ENCODE results near the gene JAKMIP3. TPM values are rescaled to one million over a fixed set of nuclear protein-coding genes. Genes with fewer than 3 reads are reported as not detected.

The JAKMIP3 gene
- total RNA-seq, 1 experiment from 2014 or later = 1.0 TPM

DNA sequence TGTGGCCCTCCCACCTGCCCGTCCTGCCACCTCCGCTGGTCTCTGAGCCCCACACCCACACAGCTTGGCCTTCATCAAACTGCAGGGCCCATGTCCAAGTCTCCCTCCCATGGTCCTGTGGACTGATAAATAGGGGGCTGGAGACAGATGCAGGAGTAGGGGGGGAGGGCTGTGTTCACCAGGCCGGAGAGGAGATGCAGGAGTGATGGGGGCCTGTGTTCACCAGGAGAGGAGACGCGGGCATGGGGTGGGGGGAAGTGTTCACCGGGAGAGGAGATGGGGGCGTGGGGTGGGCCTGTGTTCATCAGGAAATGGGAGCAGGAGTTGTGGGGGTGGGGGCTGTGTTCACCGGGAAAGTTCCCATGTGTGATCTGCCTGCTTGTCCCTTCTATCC lies 37.0 kb downstream of the JAKMIP3 start:
- Histone ChIP-seq H4K20me1 (ENCODE audit: low read length) (no peaks in the 10 kb centered on the region), H3K27ac (ENCODE audit: low read length) (no peak overlapping the region), H3K36me3 (ENCODE audit: low read depth, low read length) (no peaks in the 10 kb centered on the region), H3K4me2 (ENCODE audit: low read length) (no peak overlapping the region), H3K27me3 (ENCODE audit: low read length) (no peaks in the 10 kb centered on the region), H3K4me1 (ENCODE audit: insufficient read depth, low read length) (no peaks in the 10 kb centered on the region), H3K79me2 (ENCODE audit: low read length) (no peaks in the 10 kb centered on the region), H2AFZ (ENCODE audit: low read length) (no peak overlapping the region), H3F3A (ENCODE audit: low read length, unreplicated experiment) (no peaks in the 10 kb centered on the region), H3K9me2 (replicated peaks; ENCODE audit: low read length) (no peaks in the 10 kb centered on the region), H3K9me3 (ENCODE audit: low read length) (no peaks in the 10 kb centered on the region), H3K4me3 (ENCODE audit: low read length) (no peak overlapping the region), H3K9ac (ENCODE audit: low read length) (no peak overlapping the region)
- intact Hi-C loops (cut with micrococcal nuclease) = no loop called here
- ChIA-PET POLR2A (ENCODE audit: unreplicated experiment) (no interaction called here), CTCF (no interaction called here)
- ATAC-seq (no peak), DNase-seq (no peak)
- TF ChIP-seq EZH2 (IDR thresholded peaks at IDR 0.05; ENCODE audit: low read length, unreplicated experiment) = no peak
- TF ChIP-seq, protein P1, sequence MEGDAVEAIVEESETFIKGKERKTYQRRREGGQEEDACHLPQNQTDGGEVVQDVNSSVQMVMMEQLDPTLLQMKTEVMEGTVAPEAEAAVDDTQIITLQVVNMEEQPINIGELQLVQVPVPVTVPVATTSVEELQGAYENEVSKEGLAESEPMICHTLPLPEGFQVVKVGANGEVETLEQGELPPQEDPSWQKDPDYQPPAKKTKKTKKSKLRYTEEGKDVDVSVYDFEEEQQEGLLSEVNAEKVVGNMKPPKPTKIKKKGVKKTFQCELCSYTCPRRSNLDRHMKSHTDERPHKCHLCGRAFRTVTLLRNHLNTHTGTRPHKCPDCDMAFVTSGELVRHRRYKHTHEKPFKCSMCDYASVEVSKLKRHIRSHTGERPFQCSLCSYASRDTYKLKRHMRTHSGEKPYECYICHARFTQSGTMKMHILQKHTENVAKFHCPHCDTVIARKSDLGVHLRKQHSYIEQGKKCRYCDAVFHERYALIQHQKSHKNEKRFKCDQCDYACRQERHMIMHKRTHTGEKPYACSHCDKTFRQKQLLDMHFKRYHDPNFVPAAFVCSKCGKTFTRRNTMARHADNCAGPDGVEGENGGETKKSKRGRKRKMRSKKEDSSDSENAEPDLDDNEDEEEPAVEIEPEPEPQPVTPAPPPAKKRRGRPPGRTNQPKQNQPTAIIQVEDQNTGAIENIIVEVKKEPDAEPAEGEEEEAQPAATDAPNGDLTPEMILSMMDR (conservative IDR thresholded peaks at IDR 0.05; ENCODE audit: low read depth, low read length) = no peak
- TF ChIP-seq EZH2phosphoT487 (IDR thresholded peaks at IDR 0.05; ENCODE audit: borderline replicate concordance, low read length) = no peak
- BruUV-seq (replicated peaks) = no TSS peak

DNA sequence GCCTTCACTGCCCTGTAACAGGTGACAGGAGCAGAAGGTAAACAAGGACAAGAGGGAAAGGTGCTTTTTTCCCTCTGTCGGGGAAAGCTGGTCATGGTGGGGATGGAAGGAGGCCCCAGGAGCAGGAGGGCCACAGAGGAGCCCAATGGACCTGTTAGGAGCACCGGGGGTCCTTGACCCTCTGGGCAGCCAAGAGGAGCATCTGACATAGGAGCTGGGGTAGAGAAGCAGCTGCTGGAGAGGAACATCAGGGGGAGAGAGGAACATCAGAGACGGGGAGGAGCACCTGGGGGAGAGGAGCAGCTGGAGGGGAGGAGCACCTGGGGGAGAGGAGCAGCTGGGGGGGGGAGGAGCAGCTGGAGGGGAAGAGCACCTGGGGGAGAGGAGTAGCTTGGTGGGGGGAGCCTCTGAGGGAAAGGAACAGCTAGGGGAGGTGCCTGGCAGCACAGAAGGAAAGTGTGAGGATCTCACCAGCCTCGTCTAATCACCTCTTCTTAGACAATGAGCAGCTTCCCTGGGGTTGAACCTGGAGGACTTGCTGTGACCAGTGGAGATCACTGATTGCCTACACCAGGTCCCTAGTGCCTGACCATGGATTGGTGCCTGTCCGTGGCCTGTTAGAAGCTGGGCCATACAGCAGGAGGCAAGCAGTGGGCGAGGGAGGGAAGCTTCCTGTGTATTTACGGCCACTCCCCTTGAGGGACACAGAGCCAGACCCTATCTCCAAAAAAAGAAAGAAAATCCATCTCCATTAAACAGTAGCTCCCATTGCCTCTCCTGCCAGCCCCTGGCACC lies 37.6 kb downstream of the JAKMIP3 start:
- Histone ChIP-seq H3K9me3 (ENCODE audit: low read length) (no peaks in the 10 kb centered on the region), H3K9ac (ENCODE audit: low read length) (no peak overlapping the region), H4K20me1 (ENCODE audit: low read length) (no peaks in the 10 kb centered on the region), H3K27me3 (ENCODE audit: low read length) (no peaks in the 10 kb centered on the region), H3K79me2 (ENCODE audit: low read length) (no peaks in the 10 kb centered on the region), H3K9me2 (replicated peaks; ENCODE audit: low read length) (no peaks in the 10 kb centered on the region), H3F3A (ENCODE audit: low read length, unreplicated experiment) (no peaks in the 10 kb centered on the region), H3K4me2 (ENCODE audit: low read length) (no peak overlapping the region), H3K4me3 (ENCODE audit: low read length) (no peak overlapping the region), H2AFZ (ENCODE audit: low read length) (no peak overlapping the region), H3K4me1 (ENCODE audit: insufficient read depth, low read length) (no peaks in the 10 kb centered on the region), H3K27ac (ENCODE audit: low read length) (no peak overlapping the region), H3K36me3 (ENCODE audit: low read depth, low read length) (no peaks in the 10 kb centered on the region)
- TF ChIP-seq, protein P1 (conservative IDR thresholded peaks at IDR 0.05; ENCODE audit: low read depth, low read length) = no peak
- no peak for TF ChIP-seq EZH2 (IDR thresholded peaks at IDR 0.05; ENCODE audit: low read length, unreplicated experiment)
- no peak for TF ChIP-seq EZH2phosphoT487 (IDR thresholded peaks at IDR 0.05; ENCODE audit: borderline replicate concordance, low read length)
- BruUV-seq (replicated peaks) = no TSS peak
- intact Hi-C loops (cut with micrococcal nuclease) = no loop called here
- ChIA-PET CTCF (no interaction called here), POLR2A (ENCODE audit: unreplicated experiment) (no interaction called here)
- DNase-seq (no peak), ATAC-seq (no peak)

DNA sequence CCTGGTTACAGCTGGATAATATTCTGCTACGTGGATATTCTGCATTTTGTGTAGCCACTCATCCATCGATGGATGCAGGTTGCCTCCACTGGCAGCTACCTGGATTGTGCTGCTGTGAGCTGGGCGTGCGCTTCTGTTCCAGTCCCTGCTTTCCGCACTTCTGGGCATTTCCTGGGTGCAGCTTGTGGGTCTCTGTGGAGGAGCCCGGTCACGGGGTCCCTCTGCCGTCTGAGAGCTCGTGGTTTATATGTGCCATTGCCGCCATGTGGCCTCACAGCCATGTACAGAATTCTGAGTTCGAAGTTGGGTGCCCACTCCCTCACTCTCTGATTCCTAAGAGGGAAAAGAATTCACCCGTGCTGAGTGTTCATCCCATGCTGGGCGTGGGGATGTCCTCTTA lies 38.3 kb downstream of the JAKMIP3 start:
- POLR2A ChIA-PET (ENCODE audit: unreplicated experiment) = interaction anchor here (0.7 kb wide), 1 partner anchor 63 kb away, joined by 3 read pairs; no protein-coding TSS in a partner anchor

More for the DNA sequence above, 38.3 kb downstream of the JAKMIP3 start:
- CTCF ChIA-PET = no interaction called here
- BruUV-seq (replicated peaks) = no TSS peak
- Histone ChIP-seq H2AFZ (ENCODE audit: low read length) (no peak overlapping the region), H3K4me2 (ENCODE audit: low read length) (no peak overlapping the region), H3K9me2 (replicated peaks; ENCODE audit: low read length) (no peaks in the 10 kb centered on the region), H3K4me3 (ENCODE audit: low read length) (no peak overlapping the region), H3K9ac (ENCODE audit: low read length) (no peak overlapping the region), H3K4me1 (ENCODE audit: insufficient read depth, low read length) (no peaks in the 10 kb centered on the region), H3K79me2 (ENCODE audit: low read length) (no peaks in the 10 kb centered on the region), H3K27me3 (ENCODE audit: low read length) (no peaks in the 10 kb centered on the region), H3K36me3 (ENCODE audit: low read depth, low read length) (no peaks in the 10 kb centered on the region), H4K20me1 (ENCODE audit: low read length) (no peaks in the 10 kb centered on the region), H3K27ac (ENCODE audit: low read length) (no peak overlapping the region), H3F3A (ENCODE audit: low read length, unreplicated experiment) (no peaks in the 10 kb centered on the region), H3K9me3 (ENCODE audit: low read length) (no peaks in the 10 kb centered on the region)
- TF ChIP-seq, protein P1 (conservative IDR thresholded peaks at IDR 0.05; ENCODE audit: low read depth, low read length) = no peak
- TF ChIP-seq EZH2 (IDR thresholded peaks at IDR 0.05; ENCODE audit: low read length, unreplicated experiment) = no peak
- no peak for TF ChIP-seq EZH2phosphoT487 (IDR thresholded peaks at IDR 0.05; ENCODE audit: borderline replicate concordance, low read length)
- intact Hi-C loops (cut with micrococcal nuclease) = no loop called here
- ATAC-seq = no peak
- DNase-seq = no peak

Measured in PC-3 (cell line).